RWPE2 (cell line): ENCODE measurements around the gene PEPD.

Experiments used
- ATAC-seq: fragments of 200-7000 bp; cut with Tn5 transposase; 3 replicates; pipeline ENCODE4 v1.9.1; 2021; ENCODE audit warnings: low read depth
- DNase-seq: peaks from one replicate; pipeline ENCODE4 v3.0.0-alpha.2; 2020; ENCODE audit warnings: low spot score
- H3K27ac ChIP-seq: fragments of 450-650 bp; 2 replicates; pipeline ENCODE4 v1.5.1; 2017; ENCODE audit warnings: mild to moderate bottlenecking; ENCODE audit not compliant: poor library complexity, severe bottlenecking
- H3K27me3 ChIP-seq: fragments of 250-450 bp; sonication (Bioruptor Pico); 2 replicates; pipeline ENCODE4 v1.5.1; 2021; ENCODE audit warnings: mild to moderate bottlenecking, moderate library complexity; ENCODE audit not compliant: insufficient read depth, poor library complexity, severe bottlenecking
- H3K36me3 ChIP-seq: fragments of 250-450 bp; sonication (Bioruptor Pico); 2 replicates; pipeline ENCODE4 v1.5.1; 2020; ENCODE audit warnings: low read depth, mild to moderate bottlenecking, moderate library complexity
- H3K4me1 ChIP-seq: fragments of 250-450 bp; sonication (Bioruptor Pico); 2 replicates; pipeline ENCODE4 v1.5.1; 2021; ENCODE audit warnings: mild to moderate bottlenecking, moderate library complexity; ENCODE audit not compliant: insufficient read depth, poor library complexity, severe bottlenecking
- H3K4me3 ChIP-seq: fragments of 250-450 bp; sonication (Bioruptor Pico); 2 replicates; pipeline ENCODE4 v1.5.1; 2021; ENCODE audit warnings: mild to moderate bottlenecking, moderate library complexity; ENCODE audit not compliant: severe bottlenecking
- H3K9me3 ChIP-seq: fragments of 250-450 bp; sonication (Bioruptor Pico); 2 replicates; pipeline ENCODE4 v1.5.1; 2021; ENCODE audit warnings: mild to moderate bottlenecking, moderate library complexity; ENCODE audit not compliant: severe bottlenecking
- TF ChIP-seq, protein P1 (sequence below): fragments of 450-650 bp; IDR thresholded peaks from one replicate; pipeline ENCODE4 v1.5.1; 2017; ENCODE audit warnings: mild to moderate bottlenecking, moderate library complexity; ENCODE audit not compliant: poor library complexity, severe bottlenecking

Gene PEPD

DNA sequence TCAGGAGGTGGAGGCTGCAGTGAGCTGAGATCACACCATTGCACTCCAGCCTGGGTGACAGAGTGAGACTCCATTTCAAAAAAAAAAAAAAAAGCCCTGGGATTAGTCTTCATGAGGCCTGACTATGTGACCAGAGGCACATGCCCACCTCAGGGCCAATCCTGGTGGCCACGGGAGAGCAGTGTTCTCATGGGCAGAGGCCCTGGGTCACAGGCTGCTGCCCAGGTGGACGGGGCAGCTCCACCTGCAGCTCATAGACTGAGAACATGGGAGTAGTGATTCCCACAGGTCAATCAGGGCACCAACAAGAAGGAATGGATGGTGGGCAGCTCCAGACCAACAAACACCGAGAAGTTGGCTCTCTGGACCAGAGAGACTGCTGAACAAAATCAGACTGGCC lies 26.1 kb upstream of the PEPD start:
- no peaks in the 10 kb centered on the region for H3K9me3 ChIP-seq
- TF ChIP-seq, protein P1, sequence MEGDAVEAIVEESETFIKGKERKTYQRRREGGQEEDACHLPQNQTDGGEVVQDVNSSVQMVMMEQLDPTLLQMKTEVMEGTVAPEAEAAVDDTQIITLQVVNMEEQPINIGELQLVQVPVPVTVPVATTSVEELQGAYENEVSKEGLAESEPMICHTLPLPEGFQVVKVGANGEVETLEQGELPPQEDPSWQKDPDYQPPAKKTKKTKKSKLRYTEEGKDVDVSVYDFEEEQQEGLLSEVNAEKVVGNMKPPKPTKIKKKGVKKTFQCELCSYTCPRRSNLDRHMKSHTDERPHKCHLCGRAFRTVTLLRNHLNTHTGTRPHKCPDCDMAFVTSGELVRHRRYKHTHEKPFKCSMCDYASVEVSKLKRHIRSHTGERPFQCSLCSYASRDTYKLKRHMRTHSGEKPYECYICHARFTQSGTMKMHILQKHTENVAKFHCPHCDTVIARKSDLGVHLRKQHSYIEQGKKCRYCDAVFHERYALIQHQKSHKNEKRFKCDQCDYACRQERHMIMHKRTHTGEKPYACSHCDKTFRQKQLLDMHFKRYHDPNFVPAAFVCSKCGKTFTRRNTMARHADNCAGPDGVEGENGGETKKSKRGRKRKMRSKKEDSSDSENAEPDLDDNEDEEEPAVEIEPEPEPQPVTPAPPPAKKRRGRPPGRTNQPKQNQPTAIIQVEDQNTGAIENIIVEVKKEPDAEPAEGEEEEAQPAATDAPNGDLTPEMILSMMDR = no peak
- no peak for ATAC-seq
- DNase-seq = peak; percentile 10
- H3K4me3 ChIP-seq = no peak overlapping the region
- peaks cover 3% of the 10 kb centered on the region for H3K27me3 ChIP-seq
- H3K27ac ChIP-seq = no peak overlapping the region
- no peaks in the 10 kb centered on the region for H3K36me3 ChIP-seq
- no peaks in the 10 kb centered on the region for H3K4me1 ChIP-seq

DNA sequence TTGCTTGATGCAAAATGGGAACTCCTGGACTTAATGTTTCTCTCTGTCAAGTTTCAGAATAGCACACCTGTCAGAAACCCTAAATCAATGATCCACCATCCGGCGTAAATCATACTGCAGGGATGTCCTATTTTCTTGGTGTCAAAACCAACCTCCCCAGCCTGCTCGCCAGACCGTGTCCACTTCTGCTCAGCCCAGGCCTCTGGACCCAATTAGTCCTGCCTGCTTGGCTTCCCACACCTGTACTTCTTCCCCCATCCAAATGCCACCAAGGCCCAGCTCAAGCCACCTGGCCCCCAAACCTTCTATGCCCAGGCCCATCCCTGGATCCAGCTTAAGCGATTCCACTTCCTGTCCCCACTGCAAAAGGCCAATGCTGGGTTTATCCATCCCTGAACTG lies 25.1 kb upstream of the PEPD start:
- H3K27me3 ChIP-seq = peaks cover 10% of the 10 kb centered on the region
- ATAC-seq (no peak), DNase-seq (no peak)
- H3K27ac ChIP-seq = no peak overlapping the region
- H3K4me3 ChIP-seq = no peak overlapping the region
- H3K4me1 ChIP-seq = no peaks in the 10 kb centered on the region
- no peaks in the 10 kb centered on the region for H3K9me3 ChIP-seq
- TF ChIP-seq, protein P1 = no peak
- no peaks in the 10 kb centered on the region for H3K36me3 ChIP-seq

DNA sequence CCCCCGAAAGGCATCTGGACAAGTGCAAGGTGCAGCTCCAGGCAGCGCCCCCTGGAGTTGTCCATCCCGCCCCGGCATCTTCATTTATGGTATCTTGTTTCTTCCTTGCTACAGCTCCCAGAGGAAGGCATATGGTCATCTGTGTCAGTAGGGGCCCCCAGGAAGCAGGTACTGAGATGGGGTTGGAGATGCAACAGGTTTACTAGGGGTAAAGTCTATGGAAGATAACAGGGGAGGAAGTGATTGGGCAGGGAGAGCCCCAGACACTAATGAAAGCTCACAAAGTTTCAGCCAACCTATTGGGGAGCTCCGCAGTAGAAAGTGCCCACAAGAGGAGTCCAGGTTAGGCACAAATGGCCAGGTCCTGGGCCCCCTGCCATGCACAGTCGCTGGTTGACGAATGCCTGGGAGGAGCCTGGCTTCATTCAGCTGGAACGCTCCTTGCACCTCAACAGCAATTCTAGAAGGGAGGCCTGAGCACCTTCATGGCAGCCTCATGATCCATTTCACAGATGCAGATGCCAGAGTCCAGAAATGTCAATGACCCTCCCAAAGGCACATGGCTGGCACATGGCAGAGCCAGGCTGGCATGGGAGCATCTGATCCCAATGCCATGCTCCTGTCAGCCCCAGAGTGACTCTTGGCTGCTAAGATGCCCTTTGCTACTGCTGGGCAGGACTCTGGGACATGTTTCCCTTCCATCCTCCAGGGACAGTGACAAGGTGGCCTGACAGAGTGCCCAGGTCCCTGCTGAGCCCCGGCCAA lies 23.8 kb upstream of the PEPD start:
- Histone ChIP-seq H3K27me3 (peaks cover 10% of the 10 kb centered on the region), H3K4me1 (no peaks in the 10 kb centered on the region), H3K4me3 (no peak overlapping the region), H3K9me3 (no peaks in the 10 kb centered on the region), H3K27ac (no peak overlapping the region), H3K36me3 (no peaks in the 10 kb centered on the region)
- DNase-seq (no peak), ATAC-seq (no peak)
- TF ChIP-seq, protein P1 = no peak

DNA sequence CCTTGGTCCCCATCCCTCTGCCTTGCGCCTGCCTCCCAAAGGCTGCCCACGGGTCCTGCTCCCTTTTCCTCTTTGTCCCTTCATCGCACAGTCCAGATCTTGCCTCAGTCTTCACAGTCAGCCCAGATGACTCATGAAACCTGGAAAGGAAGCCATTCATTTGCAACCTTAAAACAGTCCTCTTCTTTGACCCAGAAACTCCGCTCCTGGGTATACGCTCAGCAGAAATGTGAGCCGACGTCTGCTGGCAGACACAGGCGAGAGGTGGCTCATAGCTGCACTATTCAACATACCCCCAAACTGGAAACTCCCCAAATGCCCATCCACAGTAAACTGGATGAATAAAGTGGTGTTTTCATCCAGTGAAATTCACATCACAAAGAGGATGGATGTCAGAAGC lies 13.6 kb upstream of the PEPD start:
- Histone ChIP-seq H3K36me3 (no peaks in the 10 kb centered on the region), H3K4me3 (no peak overlapping the region), H3K4me1 (no peaks in the 10 kb centered on the region), H3K27me3 (no peaks in the 10 kb centered on the region), H3K27ac (no peak overlapping the region), H3K9me3 (no peaks in the 10 kb centered on the region)
- ATAC-seq (no peak), DNase-seq (no peak)
- TF ChIP-seq, protein P1 = no peak

DNA sequence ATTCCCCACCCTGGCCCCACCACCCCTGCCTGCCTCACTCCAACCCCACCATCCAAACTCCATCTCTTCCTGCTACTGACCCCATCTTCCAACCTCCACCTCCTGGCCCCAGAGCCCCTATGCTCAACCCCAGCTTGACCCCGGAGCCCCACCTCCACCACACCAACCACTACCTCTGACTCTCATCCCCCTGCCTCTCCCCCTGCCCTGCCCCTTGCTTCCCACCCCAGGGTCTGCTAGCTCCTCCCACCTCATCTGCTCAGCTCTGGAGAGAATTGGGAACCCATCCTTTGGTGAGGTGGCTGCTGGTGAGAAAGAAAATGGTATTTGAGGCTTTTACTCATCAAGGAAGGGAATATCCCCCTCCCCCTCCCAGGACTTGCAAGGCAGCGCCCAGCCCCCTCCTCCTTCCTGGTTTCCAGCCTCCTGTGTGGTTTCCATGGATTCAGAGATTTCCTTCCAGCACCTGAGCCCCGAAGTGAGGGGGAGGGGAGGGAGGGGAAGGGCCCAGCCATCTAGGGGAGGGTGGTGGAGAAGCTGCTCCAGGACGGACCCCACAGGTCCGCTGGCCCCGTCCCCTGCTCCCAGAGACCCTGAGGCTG lies 11.4 kb upstream of the PEPD start:
- no peak for DNase-seq
- H3K4me1 ChIP-seq = no peaks in the 10 kb centered on the region
- H3K4me3 ChIP-seq = no peak overlapping the region
- H3K27me3 ChIP-seq = peaks cover 5% of the 10 kb centered on the region
- H3K27ac ChIP-seq = no peak overlapping the region
- TF ChIP-seq, protein P1 = no peak
- no peaks in the 10 kb centered on the region for H3K36me3 ChIP-seq
- ATAC-seq = no peak
- H3K9me3 ChIP-seq = no peaks in the 10 kb centered on the region
